ENCODE measurements around the gene CMIP. TPM values are rescaled to one million over a fixed set of nuclear protein-coding genes. Genes with fewer than 3 reads are reported as not detected.
"Not testable (repeated sequence)": the region's sequence is repeated elsewhere in the genome, so short reads cannot be mapped to it uniquely, and the experiment has no call there.

The CMIP gene
- total RNA-seq, 1 donor from 2014 or later: 19.8 TPM

- intact Hi-C loops (cut with DNase I): no loop called here
- DNase-seq (ENCODE audit: low spot score): no peak
Observed at GRCh38 chr16:81519301-81520150, 74.9 kb downstream of the CMIP start.

DNA sequence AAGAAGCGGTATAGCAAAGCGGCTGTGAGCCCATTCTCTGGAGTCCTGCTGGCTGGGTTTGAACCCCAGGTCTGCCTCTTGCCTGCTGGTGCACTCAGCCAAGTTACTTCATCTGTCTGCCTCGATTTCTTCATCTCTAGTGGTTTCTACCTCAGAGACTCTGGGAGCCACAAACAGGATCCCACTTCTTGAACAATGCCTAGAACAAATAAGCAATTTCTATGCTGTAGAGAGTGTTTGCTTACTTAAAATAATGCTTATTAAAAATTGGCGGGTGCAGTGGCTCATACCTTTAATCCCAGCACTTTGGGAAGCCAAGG is 75.5 kb downstream of the CMIP start:
- no peak for DNase-seq (ENCODE audit: low spot score)
- intact Hi-C loops (cut with DNase I): no loop called here

DNA sequence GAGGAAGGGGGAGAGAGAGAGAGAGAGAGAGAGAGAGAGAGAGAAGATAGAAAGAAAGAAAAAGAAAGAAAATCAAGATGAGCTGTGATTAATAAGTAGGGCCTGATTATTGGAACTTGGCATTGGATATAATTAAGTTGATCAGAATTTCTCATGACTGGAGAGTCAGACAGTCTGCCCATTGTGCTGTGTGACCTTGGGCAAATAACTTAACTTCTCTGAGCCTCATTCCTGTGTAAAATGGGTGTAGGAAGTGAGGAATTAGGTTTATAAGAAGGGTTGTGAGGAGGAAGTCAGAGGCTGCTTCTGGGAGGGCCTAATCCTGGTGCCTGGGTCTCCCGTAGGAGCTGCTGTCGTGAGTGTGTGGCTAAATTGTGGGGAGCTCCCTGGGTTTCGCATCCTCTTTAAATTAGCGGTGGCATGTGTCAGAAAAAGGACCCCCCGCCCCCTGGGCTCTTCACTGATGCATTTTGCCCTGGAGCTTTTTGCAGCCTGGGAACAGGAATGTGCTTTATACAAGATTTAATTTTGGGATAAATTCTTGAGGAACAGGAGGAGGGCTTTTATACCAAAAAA is 76.0 kb downstream of the CMIP start:
- intact Hi-C loops (cut with DNase I): no loop called here
- DNase-seq (ENCODE audit: low spot score): no peak

GRCh38 chr16:81521141-81521626 is 76.6 kb downstream of the CMIP start:
- intact Hi-C loops (cut with DNase I): no loop called here
- DNase-seq (ENCODE audit: low spot score): no peak

DNA sequence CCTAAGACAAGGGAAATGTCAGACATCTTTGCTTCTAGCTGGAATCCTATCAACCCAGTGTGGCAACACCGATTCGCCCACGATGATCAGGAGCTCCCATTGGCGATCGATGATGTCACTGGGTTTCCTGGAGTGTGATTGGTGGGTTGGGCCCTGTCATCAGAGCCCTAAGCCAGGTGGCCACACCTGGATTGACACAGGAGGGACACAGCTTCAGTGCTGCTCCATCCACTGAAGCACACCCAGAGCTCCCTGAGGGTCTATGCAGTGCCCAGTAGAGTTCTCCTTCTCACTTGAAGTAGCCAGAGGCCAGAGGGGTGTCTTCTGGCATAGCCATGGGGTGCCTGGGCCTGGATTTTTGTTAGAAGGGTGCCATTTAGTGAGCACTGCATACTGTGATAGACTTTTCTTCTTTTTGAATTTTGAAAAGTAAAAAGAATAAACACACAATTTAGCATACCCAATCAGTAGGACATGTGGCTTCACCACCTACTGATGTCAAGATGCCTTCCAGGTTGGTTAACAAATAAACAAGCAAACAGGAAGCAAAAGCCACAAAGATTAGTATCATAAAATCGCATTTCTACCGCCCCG is 77.6 kb downstream of the CMIP start:
- intact Hi-C loops (cut with DNase I): no loop called here
- no peak for DNase-seq (ENCODE audit: low spot score)

- intact Hi-C loops (cut with DNase I): not testable (repeated sequence)
Observed at GRCh38 chr16:81522851-81523250, 78.2 kb downstream of the CMIP start.

GRCh38 chr16:81523387-81524115 is 78.9 kb downstream of the CMIP start:
- no peak for DNase-seq (ENCODE audit: low spot score)
- intact Hi-C loops (cut with DNase I): no loop called here

More at GRCh38 chr16:81522851-81523250, 78.2 kb downstream of the CMIP start:
- DNase-seq (ENCODE audit: low spot score): not testable (repeated sequence)

- no peak for DNase-seq (ENCODE audit: low spot score)
- intact Hi-C loops (cut with DNase I): no loop called here
Observed at GRCh38 chr16:81524382-81524781, 79.8 kb downstream of the CMIP start.

DNA sequence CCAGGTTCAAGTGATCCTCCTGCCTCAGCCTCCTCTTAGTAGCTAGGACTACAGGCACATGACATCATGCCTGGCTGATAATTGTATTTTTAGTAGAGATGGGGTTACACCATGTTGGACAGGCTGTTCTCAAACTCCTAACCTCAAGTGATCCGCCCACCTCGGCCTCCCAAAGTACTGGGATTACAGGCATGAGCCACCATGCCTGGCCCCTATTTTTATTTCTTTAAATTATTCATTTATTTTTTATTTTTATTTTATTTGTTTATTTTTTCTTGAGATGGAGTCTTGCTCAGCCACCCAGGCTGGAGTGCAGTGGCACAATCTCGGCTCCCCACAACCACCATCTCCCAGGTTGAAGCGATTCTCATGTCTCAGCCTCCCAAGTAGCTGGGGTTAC is 80.3 kb downstream of the CMIP start:
- DNase-seq (ENCODE audit: low spot score); intact Hi-C loops (cut with DNase I): not testable (repeated sequence)

DNA sequence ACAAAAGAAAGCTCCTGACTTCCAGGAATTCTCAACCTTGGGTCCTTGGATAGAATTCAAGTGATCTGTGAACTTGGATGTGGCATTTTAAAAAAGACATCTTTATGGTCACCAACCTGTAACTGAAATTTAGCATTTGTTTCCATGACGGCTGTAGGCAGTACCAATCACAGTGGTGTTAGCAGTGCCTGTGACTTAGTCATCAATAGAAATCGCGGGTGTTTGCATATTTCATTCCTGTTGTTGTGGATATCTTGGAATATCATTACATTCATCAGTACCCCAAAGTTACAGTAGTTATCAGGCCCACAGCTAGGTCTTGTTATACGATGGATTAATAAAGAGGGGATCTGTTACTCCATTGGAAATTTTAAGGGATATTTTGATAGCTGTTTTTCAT is 81.6 kb downstream of the CMIP start:
- intact Hi-C loops (cut with DNase I): no loop called here

GRCh38 chr16:81526935-81527334 is 82.3 kb downstream of the CMIP start:
- intact Hi-C loops (cut with DNase I): no loop called here
- no peak for DNase-seq (ENCODE audit: low spot score)

More for the DNA sequence above, 81.6 kb downstream of the CMIP start:
- DNase-seq (ENCODE audit: low spot score): no peak

- intact Hi-C loops (cut with DNase I): no loop called here
- no peak for DNase-seq (ENCODE audit: low spot score)
Observed at GRCh38 chr16:81527477-81528178, 83.0 kb downstream of the CMIP start.

DNA sequence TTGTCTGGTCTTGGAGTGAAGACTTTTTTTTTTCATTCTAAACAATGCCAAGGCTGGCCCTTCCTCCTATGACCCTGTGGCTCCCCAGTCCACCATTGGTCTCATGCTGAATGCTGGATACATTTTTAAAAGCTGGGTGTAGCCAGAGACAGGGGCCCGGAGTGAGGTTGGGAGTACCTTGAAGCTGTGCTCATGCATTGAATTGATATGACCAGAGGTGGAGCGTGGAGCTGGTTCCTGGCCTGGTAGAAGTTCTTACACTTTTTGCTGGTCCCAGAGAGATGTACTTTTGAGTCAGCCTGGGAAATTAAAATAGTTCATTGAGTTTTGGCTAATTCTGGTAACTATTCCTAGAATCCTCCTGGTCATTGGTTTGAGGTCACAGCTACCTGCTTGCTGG is 83.6 kb downstream of the CMIP start:
- DNase-seq (ENCODE audit: low spot score): no peak
- intact Hi-C loops (cut with DNase I): no loop called here

DNA sequence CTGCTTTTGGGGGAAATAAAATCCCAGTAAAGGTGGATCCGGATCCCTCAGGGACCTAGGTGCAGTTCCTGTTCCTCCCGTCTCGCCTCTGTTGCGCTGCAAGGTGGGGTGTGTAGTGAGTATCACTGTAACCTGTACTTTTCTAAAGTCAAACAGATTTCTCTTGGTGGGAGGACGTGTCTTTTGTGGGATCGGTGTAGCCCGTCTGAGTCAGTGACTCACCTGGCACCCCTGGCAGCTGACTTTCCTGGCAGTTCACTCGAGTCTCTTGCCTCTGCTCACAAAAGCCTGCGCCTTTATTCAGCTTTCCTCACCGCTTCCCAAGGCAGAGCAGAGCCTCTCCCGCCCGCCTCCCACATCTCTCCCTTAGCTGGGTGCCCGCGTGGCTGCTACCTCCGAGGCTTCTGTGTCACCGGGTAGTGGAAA is 85.7 kb downstream of the CMIP start:
- no peak for DNase-seq (ENCODE audit: low spot score)
- intact Hi-C loops (cut with DNase I): no loop called here

DNA sequence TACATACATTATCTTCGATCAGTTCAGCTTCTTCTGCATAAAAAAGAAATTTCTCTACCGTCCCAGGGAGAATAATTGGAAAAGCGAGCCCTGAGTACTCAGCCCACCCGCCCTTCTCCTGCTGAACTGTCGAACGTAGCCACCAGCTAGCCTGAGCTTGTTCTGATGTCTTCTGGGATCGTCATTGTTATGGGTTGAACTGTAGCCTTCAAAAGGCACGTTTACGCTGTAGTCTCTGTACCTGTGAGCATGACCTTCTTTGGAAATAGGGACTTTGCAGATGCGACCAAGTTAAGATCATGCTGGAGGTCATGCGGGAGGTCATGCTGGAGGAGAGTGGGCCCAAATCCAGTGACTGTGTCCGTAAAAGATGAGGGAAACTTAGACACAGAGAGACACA is 86.2 kb downstream of the CMIP start:
- intact Hi-C loops (cut with DNase I): no loop called here
- no peak for DNase-seq (ENCODE audit: low spot score)

- intact Hi-C loops (cut with DNase I): no loop called here
- no peak for DNase-seq (ENCODE audit: low spot score)
Observed at GRCh38 chr16:81531419-81531821, 86.8 kb downstream of the CMIP start.

GRCh38 chr16:81532491-81533174 is 88.0 kb downstream of the CMIP start:
- intact Hi-C loops (cut with DNase I): no loop called here

DNA sequence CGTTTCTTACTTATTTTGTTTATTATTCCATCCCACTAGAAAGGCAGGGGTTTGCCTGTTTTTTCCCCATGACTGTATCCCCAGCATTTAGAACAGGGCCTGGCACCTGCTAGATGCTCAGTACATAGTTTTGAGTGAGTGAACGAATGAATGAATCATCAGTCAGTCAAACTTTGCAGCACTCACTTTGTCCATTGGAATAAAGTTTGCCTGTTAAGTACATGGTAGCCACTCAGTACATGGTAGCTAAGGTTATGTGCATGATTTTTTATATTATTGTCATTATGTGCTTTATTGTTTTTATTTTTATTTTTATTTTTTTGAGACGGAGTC is 88.5 kb downstream of the CMIP start:
- intact Hi-C loops (cut with DNase I): no loop called here
- no peak for DNase-seq (ENCODE audit: low spot score)

More at GRCh38 chr16:81532491-81533174, 88.0 kb downstream of the CMIP start:
- no peak for DNase-seq (ENCODE audit: low spot score)

Measured in cardiac septum (tissue), 1 donor.